NCI-H1436 (cell line): ENCODE results near the gene AGPAT1.
"Not testable (repeated sequence)": the region's sequence is repeated elsewhere in the genome, so short reads cannot be mapped to it uniquely, and the experiment has no call there.

Experiments used
- DNase-seq: peaks from one replicate; lab custom pipeline; 2025; lab: John Stamatoyannopoulos, UW

AGPAT1 gene

GRCh38 chr6:32175711-32176475 is at the start of gene AGPAT1:
AGPAT1 (minus strand) TSS chr6:32176084; CDS start chr6:32171496, 4,588 bp downstream.
- peak; percentile 93 for DNase-seq

GRCh38 chr6:32224696-32225095 is 48.8 kb upstream of the AGPAT1 start:
- DNase-seq, result no peak

GRCh38 chr6:32223258-32224235 is 47.7 kb upstream of the AGPAT1 start, which contains the start of gene NOTCH4:
NOTCH4 (minus strand) TSS chr6:32224067; CDS start chr6:32223928, 139 bp downstream.
- no peak for DNase-seq

GRCh38 chr6:32222333-32223230 is 46.7 kb upstream of the AGPAT1 start:
- DNase-seq, result no peak

GRCh38 chr6:32220021-32220420 is 44.1 kb upstream of the AGPAT1 start:
- DNase-seq, result no peak

GRCh38 chr6:32218167-32218566 is 42.3 kb upstream of the AGPAT1 start:
- DNase-seq, result no peak

GRCh38 chr6:32216998-32217397 is 41.1 kb upstream of the AGPAT1 start:
- DNase-seq, result no peak

GRCh38 chr6:32216285-32216684 is 40.4 kb upstream of the AGPAT1 start:
- no peak for DNase-seq

- DNase-seq, result no peak
Observed at GRCh38 chr6:32215617-32216016, 39.7 kb upstream of the AGPAT1 start.

- no peak for DNase-seq
Observed at GRCh38 chr6:32214126-32214525, 38.2 kb upstream of the AGPAT1 start.

- DNase-seq, result no peak
Observed at GRCh38 chr6:32213649-32214048, 37.8 kb upstream of the AGPAT1 start.

GRCh38 chr6:32212076-32212760 is 36.3 kb upstream of the AGPAT1 start:
- DNase-seq, result no peak

GRCh38 chr6:32211432-32211831 is 35.5 kb upstream of the AGPAT1 start:
- not testable (repeated sequence) for DNase-seq

GRCh38 chr6:32210191-32210601 is 34.3 kb upstream of the AGPAT1 start:
- no peak for DNase-seq

- DNase-seq, result no peak
Observed at GRCh38 chr6:32208996-32209395, 33.1 kb upstream of the AGPAT1 start.

- no peak for DNase-seq
Observed at GRCh38 chr6:32204268-32204715, 28.4 kb upstream of the AGPAT1 start.

GRCh38 chr6:32203426-32204267 is 27.8 kb upstream of the AGPAT1 start:
- no peak for DNase-seq

GRCh38 chr6:32202186-32202585 is 26.3 kb upstream of the AGPAT1 start:
- no peak for DNase-seq

- DNase-seq, result no peak
Observed at GRCh38 chr6:32200711-32201475, 25.0 kb upstream of the AGPAT1 start.
